Body of pancreas (tissue), 4 donors: ENCODE measurements around the gene SLC22A14.

Experiments used
- CTCF ChIP-seq, 7 experiments: fragments of 450-650 bp in 4 of 7; fragments of 200-600 bp in 3 of 7; sonication (generic) in 3 of 7; IDR thresholded peaks; one replicate each; pipeline ENCODE4 v1.5.1; 2016 to 2019; ENCODE audit warnings: antibody characterized with exemption in 7 of 7
- POLR2A ChIP-seq, 3 donors: fragments of 450-650 bp; IDR thresholded peaks; one replicate each; pipeline ENCODE4 v1.6.1; 2016; ENCODE audit warnings: antibody characterized with exemption in 3 of 3, mild to moderate bottlenecking in 2 of 3

GRCh38 chr3:38318766-38319671 lies 36.9 kb downstream of the SLC22A14 start:
- TF ChIP-seq CTCF (IDR thresholded peaks at IDR 0.05) (no peak), POLR2A (IDR thresholded peaks at IDR 0.05) (no peak)
